GM12892 (cell line): Measurements from ENCODE around the gene HLF.

Experiments
- POLR2A ChIP-seq: IDR thresholded peaks from 2 replicates; pipeline ENCODE4 v1.6.1; 2011; ENCODE audit warnings: low read depth, low read length, control low read depth
- TAF1 ChIP-seq: IDR thresholded peaks from 2 replicates; pipeline ENCODE4 v1.6.1; 2011; ENCODE audit warnings: low read depth, mild to moderate bottlenecking, control low read depth, low read length, borderline replicate concordance

GRCh38 chr17:55223524-55223923 lies 41.2 kb upstream of the HLF start:
- TF ChIP-seq TAF1 (no peak), POLR2A (no peak)
